ENCODE data around the gene SLC5A12.

DNA sequence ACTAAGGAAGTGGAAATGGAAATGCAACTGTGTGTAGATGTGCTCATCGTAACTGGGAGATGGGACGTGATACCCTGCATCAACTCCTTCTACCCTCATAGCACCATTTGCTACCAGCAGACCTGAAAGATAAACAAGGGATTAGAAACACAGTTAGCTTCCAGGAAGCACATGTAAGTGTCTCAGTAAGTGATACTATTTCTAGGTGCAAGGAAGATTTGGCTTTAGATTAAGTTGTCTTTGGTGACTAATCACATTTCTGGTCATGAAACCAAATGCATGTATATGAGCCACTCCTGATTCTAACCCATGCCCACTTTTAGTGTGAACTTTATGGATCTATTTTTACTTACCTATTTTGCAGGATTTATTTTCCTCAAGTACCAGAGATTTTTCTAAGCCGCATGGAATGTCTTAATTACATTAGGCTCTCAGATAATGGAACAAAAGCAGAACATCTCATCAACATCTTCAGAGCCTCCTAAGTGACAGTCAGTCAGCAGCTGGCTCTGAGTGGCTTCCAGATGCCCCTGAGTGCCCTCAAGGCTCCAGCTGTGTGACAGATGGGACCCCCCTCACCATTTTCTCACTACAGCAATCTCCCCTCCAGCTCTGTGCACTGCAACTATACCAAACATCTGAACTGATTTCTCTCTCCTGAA is 21.2 kb downstream of the SLC5A12 start:
- TF ChIP-seq, protein P1, sequence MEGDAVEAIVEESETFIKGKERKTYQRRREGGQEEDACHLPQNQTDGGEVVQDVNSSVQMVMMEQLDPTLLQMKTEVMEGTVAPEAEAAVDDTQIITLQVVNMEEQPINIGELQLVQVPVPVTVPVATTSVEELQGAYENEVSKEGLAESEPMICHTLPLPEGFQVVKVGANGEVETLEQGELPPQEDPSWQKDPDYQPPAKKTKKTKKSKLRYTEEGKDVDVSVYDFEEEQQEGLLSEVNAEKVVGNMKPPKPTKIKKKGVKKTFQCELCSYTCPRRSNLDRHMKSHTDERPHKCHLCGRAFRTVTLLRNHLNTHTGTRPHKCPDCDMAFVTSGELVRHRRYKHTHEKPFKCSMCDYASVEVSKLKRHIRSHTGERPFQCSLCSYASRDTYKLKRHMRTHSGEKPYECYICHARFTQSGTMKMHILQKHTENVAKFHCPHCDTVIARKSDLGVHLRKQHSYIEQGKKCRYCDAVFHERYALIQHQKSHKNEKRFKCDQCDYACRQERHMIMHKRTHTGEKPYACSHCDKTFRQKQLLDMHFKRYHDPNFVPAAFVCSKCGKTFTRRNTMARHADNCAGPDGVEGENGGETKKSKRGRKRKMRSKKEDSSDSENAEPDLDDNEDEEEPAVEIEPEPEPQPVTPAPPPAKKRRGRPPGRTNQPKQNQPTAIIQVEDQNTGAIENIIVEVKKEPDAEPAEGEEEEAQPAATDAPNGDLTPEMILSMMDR (IDR thresholded peaks at IDR 0.05; ENCODE audit: low read depth, low read length): no peak
- no peak for TF ChIP-seq EZH2phosphoT487 (IDR thresholded peaks at IDR 0.05; ENCODE audit: low read depth)

Data from OCI-LY3 (cell line).